Measurements from ENCODE around the gene EZH2.

The EZH2 gene

DNA sequence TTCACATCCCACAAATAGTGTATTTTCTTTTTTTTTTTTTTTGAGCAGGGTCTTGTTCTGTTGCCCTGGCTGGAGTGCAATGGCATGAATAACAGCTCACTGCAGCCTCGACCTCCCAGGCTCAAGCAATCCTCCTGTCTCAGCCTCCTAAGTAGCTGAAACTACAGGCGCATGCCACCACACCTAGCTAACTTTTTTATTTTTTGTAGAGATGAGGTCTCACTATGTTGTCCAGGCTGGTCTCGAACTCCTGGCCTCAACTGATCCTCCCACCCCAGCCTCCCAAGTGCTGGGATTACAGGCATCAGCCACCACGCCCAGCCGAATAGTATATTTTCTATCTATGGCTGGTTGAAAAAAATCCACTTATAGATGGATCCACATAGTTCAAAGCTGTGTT is 12.5 kb downstream of the EZH2 start:
- CTCF ChIA-PET = interaction anchor here (1.1 kb wide), 1 partner anchor 15 kb away, joined by 3 read pairs; no protein-coding TSS in a partner anchor
- TF ChIP-seq ARNT (IDR thresholded peaks at IDR 0.05) = no peak
- POLR2A ChIA-PET = interaction anchor here (1.5 kb wide), 1 partner anchor 68 kb away, joined by 3 read pairs; no protein-coding TSS in a partner anchor
- DNase-seq (ENCODE audit: extremely low spot score) = no peak

DNA sequence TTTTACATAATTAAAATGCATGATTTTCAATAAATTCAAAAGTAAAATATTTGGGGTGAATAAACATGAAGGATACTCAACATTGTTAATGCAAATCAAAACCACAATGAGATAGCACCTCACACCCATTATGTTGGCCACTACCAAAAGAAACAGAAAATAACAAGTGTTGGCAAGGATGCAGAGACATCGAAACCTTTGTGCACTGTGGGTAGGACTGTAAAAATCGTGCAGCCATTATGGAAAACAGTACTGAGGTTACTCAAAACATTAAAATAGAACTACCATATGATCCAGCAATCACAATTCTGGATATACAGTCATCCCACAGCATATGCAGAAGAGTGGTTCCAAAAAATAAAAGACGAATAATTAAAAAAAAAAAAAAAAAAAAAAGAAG is 13.1 kb downstream of the EZH2 start:
- CTCF ChIA-PET = no interaction called here
- POLR2A ChIA-PET = interaction anchor here (1.5 kb wide), 1 partner anchor 69 kb away, joined by 3 read pairs; no protein-coding TSS in a partner anchor
- TF ChIP-seq CTBP1 (IDR thresholded peaks at IDR 0.05; ENCODE audit: borderline replicate concordance) (no peak), FOXA1 (IDR thresholded peaks at IDR 0.05) (no peak), SP1 (IDR thresholded peaks at IDR 0.05) (no peak), NFRKB (IDR thresholded peaks at IDR 0.05) (no peak), PKNOX1 (IDR thresholded peaks at IDR 0.05) (no peak), ARNT (IDR thresholded peaks at IDR 0.05) (no peak), HDGF (IDR thresholded peaks at IDR 0.05; ENCODE audit: borderline replicate concordance) (no peak), ELF4 (IDR thresholded peaks at IDR 0.05) (no peak), FOXK2 (IDR thresholded peaks at IDR 0.05) (no peak), BHLHE40 (IDR thresholded peaks at IDR 0.05; ENCODE audit: borderline replicate concordance) (no peak), LEF1 (IDR thresholded peaks at IDR 0.05; ENCODE audit: borderline replicate concordance) (no peak)
- no peak for DNase-seq (ENCODE audit: extremely low spot score)

DNA sequence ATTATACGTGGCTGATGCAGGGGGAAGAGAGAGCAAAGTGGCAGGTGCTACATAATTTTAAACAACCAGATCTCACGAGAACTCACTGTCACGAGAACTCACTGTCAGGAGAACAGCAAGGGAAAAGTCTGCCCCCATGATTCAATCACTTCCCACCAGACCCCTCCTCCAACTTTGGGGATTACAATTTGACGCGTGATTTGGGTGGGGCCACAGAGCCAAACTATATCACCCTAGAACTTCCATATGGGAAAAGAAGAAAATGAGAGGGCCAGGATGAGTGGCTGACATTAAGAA is 15.8 kb downstream of the EZH2 start:
- ChIA-PET POLR2A (no interaction called here), CTCF (no interaction called here)
- no peak for TF ChIP-seq CTBP1 (IDR thresholded peaks at IDR 0.05; ENCODE audit: borderline replicate concordance)
- TF ChIP-seq FOXA1 (IDR thresholded peaks at IDR 0.05) = no peak
- no peak for TF ChIP-seq ELF4 (IDR thresholded peaks at IDR 0.05)
- no peak for TF ChIP-seq ZNF384 (IDR thresholded peaks at IDR 0.05)
- no peak for TF ChIP-seq L3MBTL2 (conservative IDR thresholded peaks at IDR 0.05)
- no peak for TF ChIP-seq ARNT (IDR thresholded peaks at IDR 0.05)
- TF ChIP-seq FOXK2 (IDR thresholded peaks at IDR 0.05) = no peak
- TF ChIP-seq SUZ12 (IDR thresholded peaks at IDR 0.05) = no peak
- no peak for TF ChIP-seq SP1 (IDR thresholded peaks at IDR 0.05)
- no peak for TF ChIP-seq NFRKB (IDR thresholded peaks at IDR 0.05)
- TF ChIP-seq BHLHE40 (IDR thresholded peaks at IDR 0.05; ENCODE audit: borderline replicate concordance) = no peak
- TF ChIP-seq LEF1 (IDR thresholded peaks at IDR 0.05; ENCODE audit: borderline replicate concordance) = no peak
- no peak for TF ChIP-seq HDGF (IDR thresholded peaks at IDR 0.05; ENCODE audit: borderline replicate concordance)
- TF ChIP-seq TARDBP (IDR thresholded peaks at IDR 0.05) = no peak
- no peak for TF ChIP-seq FOXM1 (IDR thresholded peaks at IDR 0.05; ENCODE audit: borderline replicate concordance)
- TF ChIP-seq PKNOX1 (IDR thresholded peaks at IDR 0.05) = no peak
- no peak for DNase-seq (ENCODE audit: extremely low spot score)

DNA sequence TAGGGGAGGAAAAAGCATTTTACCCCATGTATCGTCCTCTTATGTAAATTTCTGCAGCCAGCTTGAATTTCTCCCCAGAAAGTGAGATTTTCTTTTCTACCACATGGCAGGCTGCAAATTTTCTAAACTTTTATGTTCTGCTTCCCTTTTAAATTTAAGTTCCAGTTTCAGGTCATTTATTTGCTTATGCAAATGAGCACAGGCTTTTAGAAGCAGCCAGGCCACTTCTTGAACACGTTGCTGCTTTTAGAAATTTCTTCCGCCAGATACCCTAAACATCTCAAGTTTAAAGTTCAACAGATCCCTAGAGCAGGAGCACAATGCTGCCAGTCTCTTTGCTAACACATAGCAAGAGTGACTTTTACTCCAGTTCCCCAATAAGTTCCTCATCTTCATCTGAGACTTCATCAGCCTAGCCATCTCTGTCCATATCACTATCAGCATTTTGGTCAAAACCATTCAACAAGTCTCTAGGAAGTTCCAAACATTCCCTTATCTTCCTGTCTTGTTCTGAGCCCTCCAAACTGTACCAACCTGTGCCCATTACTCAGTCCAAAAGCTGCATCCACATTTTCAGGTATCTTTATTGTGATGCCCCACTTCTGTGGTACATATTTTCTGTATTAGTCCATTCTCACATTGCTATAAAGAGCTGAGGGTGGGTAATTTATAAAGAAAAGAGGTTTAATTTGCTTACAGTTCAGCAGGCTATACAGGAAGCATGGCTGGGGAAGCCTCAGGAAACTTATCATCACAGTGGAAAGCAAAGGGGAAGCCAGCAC is 16.3 kb downstream of the EZH2 start:
- ChIA-PET CTCF (no interaction called here), POLR2A (interaction anchor here (0.8 kb wide), 1 partner anchor 15 kb away, joined by 3 read pairs; no protein-coding TSS in a partner anchor)
- TF ChIP-seq HDGF (IDR thresholded peaks at IDR 0.05; ENCODE audit: borderline replicate concordance) (no peak), PKNOX1 (IDR thresholded peaks at IDR 0.05) (no peak), NFRKB (IDR thresholded peaks at IDR 0.05) (no peak), ZNF384 (IDR thresholded peaks at IDR 0.05) (no peak), TARDBP (IDR thresholded peaks at IDR 0.05) (no peak), FOXA1 (IDR thresholded peaks at IDR 0.05) (no peak), ARNT (IDR thresholded peaks at IDR 0.05) (no peak), L3MBTL2 (conservative IDR thresholded peaks at IDR 0.05) (no peak), CTBP1 (IDR thresholded peaks at IDR 0.05; ENCODE audit: borderline replicate concordance) (no peak), SP1 (IDR thresholded peaks at IDR 0.05) (no peak), ELF4 (IDR thresholded peaks at IDR 0.05) (no peak), LEF1 (IDR thresholded peaks at IDR 0.05; ENCODE audit: borderline replicate concordance) (no peak), BHLHE40 (IDR thresholded peaks at IDR 0.05; ENCODE audit: borderline replicate concordance) (no peak), SUZ12 (IDR thresholded peaks at IDR 0.05) (no peak), FOXM1 (IDR thresholded peaks at IDR 0.05; ENCODE audit: borderline replicate concordance) (no peak), FOXK2 (IDR thresholded peaks at IDR 0.05) (no peak)
- DNase-seq (ENCODE audit: extremely low spot score) = no peak

- POLR2A ChIA-PET = no interaction called here
- TF ChIP-seq SP1 (IDR thresholded peaks at IDR 0.05) = no peak
- no peak for TF ChIP-seq ZNF384 (IDR thresholded peaks at IDR 0.05)
- no peak for TF ChIP-seq FOXM1 (IDR thresholded peaks at IDR 0.05; ENCODE audit: borderline replicate concordance)
- no peak for TF ChIP-seq TARDBP (IDR thresholded peaks at IDR 0.05)
- no peak for TF ChIP-seq SUZ12 (IDR thresholded peaks at IDR 0.05)
- no peak for TF ChIP-seq PKNOX1 (IDR thresholded peaks at IDR 0.05)
- no peak for TF ChIP-seq L3MBTL2 (conservative IDR thresholded peaks at IDR 0.05)
- TF ChIP-seq NFRKB (IDR thresholded peaks at IDR 0.05) = no peak
- TF ChIP-seq CTBP1 (IDR thresholded peaks at IDR 0.05; ENCODE audit: borderline replicate concordance) = no peak
- TF ChIP-seq BHLHE40 (IDR thresholded peaks at IDR 0.05; ENCODE audit: borderline replicate concordance) = no peak
- no peak for TF ChIP-seq FOXA1 (IDR thresholded peaks at IDR 0.05)
- no peak for TF ChIP-seq ELF4 (IDR thresholded peaks at IDR 0.05)
- TF ChIP-seq FOXK2 (IDR thresholded peaks at IDR 0.05) = no peak
- DNase-seq (ENCODE audit: extremely low spot score) = no peak
- CTCF ChIA-PET = no interaction called here
Measured at GRCh38 chr7:148866362-148866761, 17.7 kb downstream of the EZH2 start.
